GM19035 (cell line): ENCODE results near the gene KCTD16.

Experiments used
- ATAC-seq: cut with Tn5 transposase; IDR thresholded peaks from one replicate; pipeline ENCODE4 v1.9.1; 2021; ENCODE audit not compliant: unreplicated experiment

Gene KCTD16

DNA sequence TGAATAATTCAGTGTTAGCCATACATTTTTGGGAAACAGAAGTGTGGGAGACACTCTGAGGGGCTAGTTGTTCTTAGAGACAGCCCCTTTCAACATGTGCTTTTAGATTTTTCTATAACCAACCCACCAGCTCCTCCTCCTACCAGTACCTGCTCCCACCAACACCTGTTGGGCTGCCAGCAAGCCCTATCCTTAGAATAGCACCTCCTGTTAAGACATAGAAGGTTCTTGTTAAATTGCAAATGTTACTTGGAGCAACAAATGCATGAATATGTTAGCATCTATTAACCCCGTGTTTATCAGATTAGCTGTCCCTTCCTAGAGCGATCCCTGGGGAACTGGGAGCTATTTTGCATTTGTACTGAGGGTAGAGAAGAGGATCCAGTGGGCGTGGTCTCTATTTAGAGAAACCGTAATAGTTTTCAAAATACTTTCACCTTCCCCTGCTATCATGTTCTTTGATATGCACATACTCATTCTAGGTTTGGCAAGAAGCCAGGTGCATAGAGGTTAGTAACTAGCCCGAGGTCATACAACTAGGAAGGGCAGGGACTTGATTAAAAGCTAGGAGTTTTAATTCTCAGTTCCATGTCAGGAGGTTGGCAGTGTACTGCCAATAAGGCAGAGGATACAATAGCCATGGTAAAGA lies 334.4 kb downstream of the KCTD16 start:
- no peak for ATAC-seq

DNA sequence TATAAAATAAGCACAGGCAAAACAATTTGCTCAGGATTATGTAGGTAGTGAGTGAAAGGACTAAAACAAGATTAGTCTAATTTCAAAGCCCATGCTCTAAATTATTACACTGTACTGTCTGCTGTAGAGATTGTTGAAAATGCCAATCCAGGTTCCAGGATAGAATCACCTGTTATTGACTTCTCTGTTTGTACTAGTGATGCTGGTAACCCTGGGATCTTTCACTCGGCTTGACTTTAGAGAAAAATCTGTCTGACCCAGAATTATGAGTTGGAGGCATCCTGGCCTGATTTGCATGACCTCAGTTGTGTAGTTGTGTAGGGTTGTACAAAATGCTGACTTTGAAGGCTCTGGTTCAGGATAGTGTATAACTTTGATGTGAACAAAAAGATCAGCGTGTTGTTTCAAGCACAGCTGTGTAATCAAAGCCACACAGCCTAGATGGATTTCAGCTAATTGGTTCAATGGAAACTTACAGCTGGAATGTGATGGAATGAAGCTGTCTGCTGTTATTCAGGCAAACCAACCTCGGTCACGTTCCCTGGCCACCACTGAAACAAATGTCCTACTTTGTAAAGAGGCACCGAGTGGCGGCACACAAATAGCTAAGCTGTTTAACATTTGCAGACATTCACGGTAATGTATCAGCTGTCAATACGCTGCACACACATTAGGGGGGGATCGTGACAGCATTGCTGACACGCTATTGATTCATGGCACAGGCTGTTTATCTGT lies 340.3 kb downstream of the KCTD16 start:
- ATAC-seq = no peak

DNA sequence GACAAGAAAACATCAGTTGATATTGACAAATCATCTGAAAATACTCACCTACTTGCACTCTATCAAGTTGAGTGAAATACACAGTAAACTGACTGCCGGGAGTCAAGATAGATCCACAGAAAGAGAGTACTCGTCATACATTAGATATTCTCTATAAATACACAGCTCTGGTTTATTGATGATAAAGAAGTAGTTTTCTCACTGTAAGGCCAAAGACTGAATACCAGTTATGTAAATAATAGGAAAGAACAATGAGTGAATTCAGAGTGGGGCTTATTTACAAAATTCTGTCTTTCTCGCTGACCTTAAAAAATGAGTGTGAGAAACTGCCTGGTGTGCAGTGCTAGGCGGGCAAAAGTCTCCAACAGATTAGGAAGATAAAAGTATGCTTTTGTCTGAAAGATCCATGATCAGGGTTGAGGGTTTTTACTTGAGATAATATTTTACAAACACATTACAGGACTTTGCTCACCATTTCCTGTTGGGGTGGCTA lies 341.0 kb downstream of the KCTD16 start:
- ATAC-seq = no peak

DNA sequence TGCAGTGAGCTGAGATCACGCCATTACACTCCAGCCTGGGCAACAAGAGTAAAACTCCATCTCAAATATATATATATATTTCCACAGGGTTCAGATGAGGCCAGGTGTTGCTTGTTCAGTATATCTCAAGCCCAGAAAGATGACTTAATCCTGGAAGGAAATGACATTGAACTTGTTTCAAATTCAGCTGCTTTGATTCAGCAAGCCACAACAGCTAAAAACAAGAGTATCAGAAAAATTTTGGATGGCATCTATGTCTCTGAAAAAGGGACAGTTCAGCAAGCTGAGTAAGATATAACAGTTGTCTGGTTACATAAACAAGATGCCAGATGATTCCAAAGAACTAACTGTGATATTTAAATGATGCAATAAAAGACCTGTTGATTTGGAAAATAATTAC lies 352.0 kb downstream of the KCTD16 start:
- no peak for ATAC-seq

DNA sequence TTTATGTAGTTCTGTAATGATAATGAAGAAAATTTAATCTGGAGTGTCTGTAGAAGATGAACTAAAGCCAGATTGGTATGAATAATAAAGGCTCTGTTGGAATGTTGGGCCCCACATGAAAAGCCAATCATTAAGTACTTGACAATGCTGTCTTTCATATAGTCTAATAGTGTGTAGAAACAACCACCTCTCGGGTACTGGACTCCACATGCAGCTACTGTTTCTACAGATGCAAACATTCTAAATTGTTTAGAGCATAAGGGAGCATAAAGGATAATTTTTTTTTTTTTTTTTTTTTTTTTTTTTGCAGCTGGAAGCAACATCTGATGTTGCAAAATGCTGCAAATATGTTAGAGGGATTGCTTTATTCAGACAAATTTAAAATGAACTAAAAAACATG lies 354.3 kb downstream of the KCTD16 start:
- ATAC-seq = no peak

DNA sequence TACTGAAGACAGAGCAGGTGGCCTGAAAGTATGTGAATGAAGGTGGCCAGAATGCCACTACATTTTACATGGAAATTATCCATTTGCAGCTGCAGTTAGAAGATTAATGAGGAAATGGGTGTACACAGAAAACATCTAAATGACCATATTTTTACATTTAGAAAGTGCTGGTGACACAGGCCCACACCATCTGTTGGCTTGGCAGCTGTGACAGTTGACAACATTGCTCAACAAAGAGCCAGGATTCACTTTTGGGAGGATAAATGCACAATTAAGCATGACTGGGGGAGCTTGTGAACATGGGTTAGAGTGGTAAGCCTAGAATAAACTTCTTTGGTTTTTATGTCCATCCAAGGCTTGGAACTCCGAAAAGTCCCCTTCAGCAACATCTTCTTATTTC lies 360.5 kb downstream of the KCTD16 start:
- no peak for ATAC-seq
